ENCODE results near the gene TAPT1.

TAPT1 gene

DNA sequence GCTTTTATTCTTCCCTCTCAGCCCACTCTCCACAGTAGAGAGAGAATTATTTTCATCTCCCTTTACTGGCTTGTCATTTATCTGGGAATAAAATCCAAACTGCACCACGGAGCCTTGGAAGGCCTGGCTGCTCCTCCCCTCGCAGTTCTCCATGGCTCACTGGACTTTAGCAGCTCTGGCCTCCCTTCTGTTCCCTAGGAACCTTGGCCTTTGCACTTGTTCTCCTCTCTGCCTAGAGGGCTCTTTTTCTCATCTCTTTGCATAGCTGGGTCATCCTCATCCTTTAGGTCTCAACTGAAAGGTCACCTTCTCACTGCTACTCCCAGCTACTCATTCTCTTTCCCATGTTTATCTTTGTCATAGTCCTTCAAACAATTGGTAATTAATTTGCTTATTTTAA lies 31.3 kb upstream of the TAPT1 start:
- no peak for TF ChIP-seq CTCF (conservative IDR thresholded peaks at IDR 0.05; ENCODE audit: low read depth, low read length)
- no peak for DNase-seq (ENCODE audit: low read depth)
- H3K4me3 ChIP-seq (ENCODE audit: low read length), result no peak overlapping the region

- no peak for TF ChIP-seq CTCF (conservative IDR thresholded peaks at IDR 0.05; ENCODE audit: low read depth, low read length)
- DNase-seq (ENCODE audit: low read depth), result no peak
- no peak overlapping the region for H3K4me3 ChIP-seq (ENCODE audit: low read length)
These were observed 30.1 kb upstream of the TAPT1 start for GRCh38 chr4:16256343-16256742.

DNA sequence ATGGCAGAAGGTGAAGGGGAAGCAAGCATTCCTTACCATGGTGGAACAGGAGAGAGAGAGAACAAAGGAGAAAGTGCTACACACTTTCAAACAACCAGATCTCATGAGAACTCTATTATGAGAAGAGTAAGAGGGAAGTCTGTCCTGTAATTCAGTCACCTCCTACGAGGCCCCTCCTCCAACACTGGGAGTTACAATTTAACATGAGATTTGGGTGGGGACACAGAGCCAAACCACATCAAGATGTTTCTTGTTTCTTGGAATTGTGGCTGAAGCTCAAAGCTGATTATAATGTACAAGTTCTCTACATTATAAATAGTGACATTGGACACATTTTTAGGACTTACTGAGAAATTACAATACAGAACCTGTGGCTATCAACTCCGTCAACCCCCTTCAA lies 29.5 kb upstream of the TAPT1 start:
- TF ChIP-seq CTCF (conservative IDR thresholded peaks at IDR 0.05; ENCODE audit: low read depth, low read length), result no peak
- no peak overlapping the region for H3K4me3 ChIP-seq (ENCODE audit: low read length)
- DNase-seq (ENCODE audit: low read depth), result no peak

DNA sequence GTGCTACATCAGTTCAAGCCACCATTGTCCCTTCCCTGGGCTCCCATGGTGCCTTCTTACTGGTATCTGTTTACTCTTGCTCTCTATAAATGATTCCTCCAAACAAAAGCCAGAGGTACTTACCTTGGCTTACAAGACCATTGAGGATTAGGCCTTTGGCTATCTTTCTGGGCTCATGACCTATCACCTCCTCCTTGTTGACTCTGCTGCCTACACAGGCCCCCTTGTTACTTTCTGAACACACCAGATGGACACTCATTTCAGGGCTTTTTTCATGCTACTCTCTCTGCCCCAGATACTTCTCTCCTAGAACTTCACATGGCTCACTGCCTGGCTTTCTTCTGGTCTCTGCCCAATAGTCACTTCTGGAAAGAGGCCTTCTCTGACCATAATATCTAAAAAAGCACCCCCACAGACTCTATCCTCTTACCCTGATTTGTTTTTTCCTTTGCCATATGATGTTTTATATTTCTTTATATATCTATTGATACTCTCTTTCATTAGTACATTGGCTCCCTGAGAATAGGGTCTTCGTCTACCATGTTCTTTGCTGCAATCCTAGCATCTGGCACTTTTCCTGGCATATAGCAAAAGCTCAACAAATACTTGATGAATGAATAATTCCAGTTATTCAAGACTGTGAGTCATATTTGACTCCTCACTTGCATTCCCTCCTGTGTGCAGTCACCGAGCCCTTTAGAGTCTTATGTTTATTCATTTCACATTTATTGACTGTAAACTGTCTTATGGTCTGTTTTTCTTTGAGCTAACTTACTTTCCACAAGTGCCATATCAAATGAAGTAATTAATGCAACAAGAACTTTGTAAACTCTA lies 27.1 kb upstream of the TAPT1 start:
- no peak overlapping the region for H3K4me3 ChIP-seq (ENCODE audit: low read length)
- TF ChIP-seq CTCF (conservative IDR thresholded peaks at IDR 0.05; ENCODE audit: low read depth, low read length), result no peak
- DNase-seq (ENCODE audit: low read depth), result no peak

GRCh38 chr4:16250661-16251365 lies 24.5 kb upstream of the TAPT1 start:
- H3K4me3 ChIP-seq (ENCODE audit: low read length), result no peak overlapping the region
- DNase-seq (ENCODE audit: low read depth), result no peak
- no peak for TF ChIP-seq CTCF (conservative IDR thresholded peaks at IDR 0.05; ENCODE audit: low read depth, low read length)

GRCh38 chr4:16248605-16249004 lies 22.3 kb upstream of the TAPT1 start:
- no peak for DNase-seq (ENCODE audit: low read depth)
- no peak overlapping the region for H3K4me3 ChIP-seq (ENCODE audit: low read length)
- no peak for TF ChIP-seq CTCF (conservative IDR thresholded peaks at IDR 0.05; ENCODE audit: low read depth, low read length)

DNA sequence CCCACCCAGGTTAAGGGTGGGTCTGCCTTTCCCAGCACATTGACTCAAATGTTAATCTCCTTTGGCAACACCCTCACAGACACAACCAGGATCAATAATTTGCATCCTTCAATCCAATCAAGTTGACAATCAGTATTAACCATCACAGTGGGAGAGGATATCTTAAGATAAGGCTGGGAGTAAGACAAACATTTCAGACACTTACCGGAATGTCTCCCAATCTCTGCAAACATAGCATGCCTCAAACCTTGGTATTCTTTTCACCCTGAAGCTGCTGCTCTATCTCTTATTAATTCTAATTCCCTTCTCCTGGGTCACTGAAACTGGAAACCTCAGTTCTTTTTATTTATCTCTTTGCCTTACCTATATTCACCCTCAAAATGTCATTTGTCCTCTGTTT lies 19.0 kb upstream of the TAPT1 start:
- no peak for TF ChIP-seq CTCF (conservative IDR thresholded peaks at IDR 0.05; ENCODE audit: low read depth, low read length)
- no peak overlapping the region for H3K4me3 ChIP-seq (ENCODE audit: low read length)
- DNase-seq (ENCODE audit: low read depth), result no peak

Data from retinal pigment epithelial cell (primary cell).